NOMO-1 treated with DMSO at 0.1 percent for 48 hours (cell line): ENCODE measurements around the gene SPATA25.

Experiments
- DNase-seq: peaks from one replicate; lab custom pipeline; 2025; ENCODE audit not compliant: unreplicated experiment; lab: John Stamatoyannopoulos, UW

The SPATA25 gene

GRCh38 chr20:45841407-45842129 is 45.9 kb downstream of the SPATA25 start:
- DNase-seq = no peak

GRCh38 chr20:45840700-45841198 is 46.7 kb downstream of the SPATA25 start:
- DNase-seq = no peak

GRCh38 chr20:45836841-45837240 is 50.6 kb downstream of the SPATA25 start:
- DNase-seq = no peak
